Renal cortical epithelial cell (primary cell): Measurements from ENCODE around the gene S100Z. TPM values are rescaled to one million over a fixed set of nuclear protein-coding genes. Genes with fewer than 3 reads are reported as not detected.

Experiments
- DNase-seq: peaks from one replicate; pipeline ENCODE4 v3.0.0-alpha.2; 2011; ENCODE audit warnings: low read depth
- total RNA-seq: library from RNA; depleted of rRNA; stranded (reverse); fragments of >200 nt; gene quantifications from 2 replicates; pipeline ENCODE4 v1.2.3, GENCODE V29; 2014

The S100Z gene
- total RNA-seq, 1 donor from 2014 or later = not detected

DNA sequence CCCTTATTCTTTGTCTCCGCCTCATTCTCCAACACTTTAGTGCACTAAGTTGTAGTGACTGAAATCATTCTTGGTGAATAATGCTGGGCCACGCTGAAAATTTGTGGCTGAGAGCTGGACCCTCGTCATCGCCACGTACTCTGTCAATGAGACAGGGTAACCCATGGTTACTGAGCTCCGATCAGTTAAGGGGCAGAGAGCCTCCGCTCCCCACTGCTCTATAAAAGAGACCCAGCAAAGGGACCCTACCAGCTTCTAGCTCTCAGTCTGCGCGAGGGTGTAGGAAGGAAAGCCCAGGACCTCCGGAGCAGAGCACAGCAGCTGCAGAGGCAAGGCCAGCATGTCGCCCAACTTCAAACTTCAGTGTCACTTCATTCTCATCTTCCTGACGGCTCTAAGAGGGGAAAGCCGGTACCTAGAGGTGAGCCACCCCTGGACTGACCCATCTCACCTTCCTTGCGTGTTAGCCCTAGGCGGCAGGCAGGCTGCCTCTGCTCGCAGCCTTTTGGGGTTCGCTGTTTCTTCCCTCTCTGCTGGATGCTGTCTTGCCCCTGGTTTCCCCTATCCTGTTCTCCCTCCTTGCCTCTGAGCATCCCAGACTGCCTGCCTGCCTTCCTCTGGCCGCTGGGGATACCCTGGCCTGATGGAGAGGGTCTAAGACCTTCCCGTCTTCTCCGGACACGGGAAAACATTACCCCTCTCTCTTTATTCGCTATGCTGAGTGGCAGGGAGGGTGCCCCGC is 103.2 kb downstream of the S100Z start, which contains the start of gene CRHBP:
Gene CRHBP (plus strand): TSS at position 251 of the 742 bp plus-strand sequence. CDS start 90 bp downstream, at position 341.
- DNase-seq = no peak

DNA sequence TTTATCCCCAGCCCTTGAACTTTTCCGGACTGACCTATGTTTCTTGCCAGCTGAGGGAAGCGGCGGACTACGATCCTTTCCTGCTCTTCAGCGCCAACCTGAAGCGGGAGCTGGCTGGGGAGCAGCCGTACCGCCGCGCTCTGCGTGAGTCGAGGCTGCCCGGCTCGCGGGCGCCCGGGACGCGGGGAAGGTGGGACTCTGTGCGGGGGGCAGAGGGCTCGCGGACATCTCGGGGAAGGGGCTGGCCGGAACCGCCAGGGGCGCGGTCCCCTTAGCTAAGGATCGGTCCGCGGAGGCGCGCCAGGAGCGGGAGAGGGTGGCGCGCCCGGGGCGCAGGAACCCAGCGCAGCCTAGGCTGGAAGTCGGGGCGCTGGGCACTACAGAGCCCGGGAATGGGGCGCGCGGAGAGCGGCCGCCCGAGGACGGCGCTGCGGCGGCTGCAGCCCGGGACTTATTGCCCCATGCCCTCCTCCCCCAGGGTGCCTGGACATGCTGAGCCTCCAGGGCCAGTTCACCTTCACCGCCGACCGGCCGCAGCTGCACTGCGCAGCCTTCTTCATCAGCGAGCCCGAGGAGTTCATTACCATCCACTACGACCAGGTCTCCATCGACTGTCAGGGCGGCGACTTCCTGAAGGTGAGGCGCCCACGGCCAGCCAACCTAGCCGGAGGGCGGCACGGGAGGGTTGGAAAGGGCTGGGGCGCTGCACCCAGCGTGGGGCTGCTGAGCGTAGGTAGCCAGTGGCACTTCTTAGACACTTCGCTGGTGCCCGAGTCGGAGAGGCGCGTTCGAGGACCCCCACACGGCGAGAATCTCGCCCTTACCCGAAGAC is 104.0 kb downstream of the S100Z start:
- DNase-seq = no peak

DNA sequence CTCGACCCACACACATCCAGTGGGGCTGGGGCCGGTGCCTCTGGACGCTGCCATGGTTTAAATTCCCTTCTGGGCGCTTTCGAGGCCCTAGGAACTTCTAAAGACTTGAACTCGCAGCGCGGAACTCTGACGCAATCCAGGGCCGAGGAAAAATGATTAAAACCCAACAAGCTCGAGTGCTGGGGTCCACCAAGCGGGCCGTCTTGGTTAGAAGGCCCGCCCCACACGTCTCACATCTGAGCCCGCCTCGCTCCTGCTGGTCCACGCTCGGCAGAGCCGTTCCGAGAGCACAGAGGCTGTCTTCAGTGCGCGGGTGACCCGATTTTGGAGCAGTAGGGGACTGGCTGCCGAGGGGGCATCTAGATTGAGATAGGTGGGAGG is 104.6 kb downstream of the S100Z start:
- no peak for DNase-seq

DNA sequence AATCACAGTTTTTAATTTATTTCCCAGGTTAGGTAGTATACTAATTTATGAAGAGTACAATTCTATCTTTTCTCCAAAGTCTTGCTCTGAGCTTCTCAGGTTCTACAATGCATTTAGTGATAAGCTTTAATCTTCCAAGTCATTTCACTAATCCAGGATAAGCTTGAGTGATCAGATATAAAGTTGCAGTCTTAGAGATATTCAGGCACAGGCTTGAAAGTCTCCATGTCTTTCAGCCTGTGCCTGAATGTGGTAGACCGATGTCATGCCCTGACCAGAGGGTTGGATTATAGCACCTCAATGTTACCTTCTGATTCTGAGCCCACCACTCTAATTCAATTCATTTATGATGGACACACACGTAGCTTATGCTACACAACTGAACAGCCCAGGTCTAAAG is 106.2 kb downstream of the S100Z start:
- no peak for DNase-seq

DNA sequence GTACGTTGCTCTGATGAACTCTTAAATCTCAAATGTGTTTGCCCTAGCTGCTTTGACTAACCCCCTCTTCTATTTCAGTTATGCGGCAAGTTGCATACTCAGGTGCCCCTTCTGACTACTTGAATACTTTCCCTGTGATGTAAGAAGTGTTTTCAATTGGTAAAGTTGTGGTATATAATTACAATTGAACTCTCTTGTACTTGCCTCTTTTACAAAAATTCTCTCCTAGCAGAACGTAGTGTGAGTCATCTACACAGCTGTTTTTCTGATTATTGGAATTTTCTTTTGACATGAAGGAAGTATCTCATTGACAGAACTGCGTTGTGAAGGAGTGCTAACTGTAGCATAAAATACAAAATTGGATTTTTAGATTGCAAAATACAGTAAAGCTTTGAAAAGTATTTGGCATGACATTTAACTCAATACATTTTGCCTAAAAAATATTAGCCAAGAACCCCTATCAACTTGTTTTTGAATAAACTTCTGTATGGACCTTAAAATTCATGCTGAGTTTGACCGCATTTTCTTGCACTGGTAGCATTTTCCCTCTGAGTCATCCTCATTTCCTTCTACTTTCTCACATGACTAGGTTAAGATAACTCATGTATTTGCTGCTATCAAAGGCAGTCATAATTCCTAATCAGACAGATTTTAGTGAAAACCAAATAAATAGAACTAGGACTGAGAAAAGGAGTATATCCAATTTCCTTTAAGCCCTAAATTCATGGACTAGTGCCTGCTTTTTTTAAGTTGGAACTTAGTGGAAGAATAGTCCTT is 109.4 kb downstream of the S100Z start:
- peak; percentile 69 for DNase-seq

DNA sequence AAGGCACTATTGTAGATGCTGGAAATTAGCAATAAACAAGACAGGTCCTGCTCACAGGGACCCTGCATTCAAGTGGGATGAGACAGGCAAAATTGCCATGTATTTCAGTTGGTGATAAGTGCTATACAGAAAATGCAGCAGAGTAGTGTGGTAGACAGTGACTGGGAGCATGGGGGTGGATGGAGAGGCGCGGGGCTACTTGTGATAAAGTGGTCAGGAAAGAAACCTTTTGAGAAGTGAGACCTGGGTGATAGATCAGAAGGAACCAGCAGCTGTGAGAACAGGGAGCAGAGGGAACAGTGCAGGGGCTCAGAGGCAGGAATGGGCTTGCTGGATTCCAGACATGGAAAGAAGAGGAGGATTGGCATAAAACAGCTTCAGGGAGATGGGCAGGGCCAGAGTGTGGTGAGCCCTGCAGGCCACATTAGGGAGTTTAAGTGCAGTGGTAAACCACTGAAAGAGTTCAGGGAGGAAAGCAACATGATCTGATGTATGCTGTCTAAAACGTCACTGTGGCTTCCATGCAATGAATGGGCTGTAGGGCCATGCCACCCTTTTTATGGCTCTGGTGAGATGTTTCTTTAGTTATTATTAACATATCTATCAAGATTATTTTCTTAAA is 110.3 kb downstream of the S100Z start:
- peak; percentile 35 for DNase-seq

DNA sequence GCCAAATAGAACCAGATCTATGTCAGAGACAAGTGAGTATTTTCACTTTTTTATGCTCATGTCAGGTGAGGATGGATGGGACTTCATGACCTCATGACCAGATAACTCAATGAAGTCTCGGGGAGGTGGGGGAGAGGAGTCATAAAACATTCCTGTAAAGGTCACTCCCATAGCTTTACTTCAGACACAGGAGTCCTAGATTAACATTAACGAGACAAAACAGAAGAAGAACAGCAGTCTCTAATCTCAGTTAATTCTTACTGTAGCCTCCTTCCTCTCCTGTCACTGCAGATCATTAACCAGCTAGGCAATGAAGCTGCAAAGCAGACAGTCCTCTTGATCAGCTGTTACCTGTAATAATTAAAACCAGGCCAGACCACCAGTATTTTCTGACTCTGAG is 114.2 kb downstream of the S100Z start:
- DNase-seq = peak; percentile 28

Other genes starting within 250 kb of the S100Z start
- 0.17 and 0.99 TPM in 2 replicates for gene F2RL2, start 226.6 kb upstream of the S100Z start, total RNA-seq
- 14.4 and 80.5 TPM in 2 replicates for gene F2R, start 133.9 kb upstream of the S100Z start, total RNA-seq
- gene F2RL1, start 31.0 kb upstream of the S100Z start, total RNA-seq = 119 and 170 TPM in 2 replicates
- not detected in 2 replicates for gene CRHBP, start 103.0 kb downstream of the S100Z start, total RNA-seq
- 35.4 and 43.6 TPM in 2 replicates for gene AGGF1, start 180.4 kb downstream of the S100Z start, total RNA-seq
- 0.69 and 13.4 TPM in 2 replicates for gene ZBED3, start 237.3 kb downstream of the S100Z start, total RNA-seq